HepG2 (cell line): ENCODE results near the gene MRPL51. TPM values are rescaled to one million over a fixed set of nuclear protein-coding genes. Genes with fewer than 3 reads are reported as not detected.

Experiments
- AFF4 ChIP-seq: sonication (generic); formaldehyde crosslinking; IDR thresholded peaks from 2 replicates; pipeline ENCODE4 v1.4.0; 2020; ENCODE audit warnings: missing genetic modification reagents
- ATF7 ChIP-seq, 2 experiments: fragments of 450-650 bp in 1 of 2; sonication (generic) in 1 of 2; formaldehyde crosslinking in 1 of 2; IDR thresholded peaks; 2 replicates each; pipeline versions ENCODE4 v1.4.0 to v1.6.1; 2016 to 2020; ENCODE audit warnings: antibody characterized with exemption in 1 of 2, mild to moderate bottlenecking in 1 of 2, missing genetic modification reagents in 1 of 2
- CEBPG ChIP-seq: IDR thresholded peaks from 2 replicates; pipeline ENCODE4 v1.6.1; 2016
- CENPT ChIP-seq: sonication (generic); formaldehyde crosslinking; IDR thresholded peaks from 2 replicates; pipeline ENCODE4 v1.8.0; 2022; ENCODE audit warnings: low read depth, mild to moderate bottlenecking, moderate library complexity, missing genetic modification reagents
- GTF2F1 ChIP-seq: fragments of 150-350 bp; IDR thresholded peaks from 2 replicates; pipeline ENCODE4 v1.6.1; 2014; ENCODE audit warnings: low read length
- KLF15 ChIP-seq: sonication (generic); formaldehyde crosslinking; IDR thresholded peaks from 2 replicates; pipeline ENCODE4 v1.8.1; 2023; ENCODE audit warnings: borderline replicate concordance, mild to moderate bottlenecking, inconsistent platforms, missing genetic modification reagents, mixed read lengths
- MXD4 ChIP-seq: IDR thresholded peaks from 2 replicates; pipeline ENCODE4 v1.6.1; 2016; ENCODE audit warnings: mild to moderate bottlenecking, missing biosample characterization, missing genetic modification reagents
- NR2F1 ChIP-seq, 2 experiments: fragments of 450-650 bp in 1 of 2; formaldehyde crosslinking in 1 of 2; IDR thresholded peaks; 2 replicates each; pipeline versions ENCODE4 v1.5.0 to v1.6.1; 2016 to 2020; ENCODE audit warnings: mild to moderate bottlenecking in 1 of 2, missing compliant biosample characterization in 1 of 2, missing genetic modification reagents in 1 of 2, moderate library complexity in 1 of 2
- PCBP1 ChIP-seq: fragments of 200-400 bp; formaldehyde crosslinking; IDR thresholded peaks from 2 replicates; pipeline ENCODE4 v1.6.1; 2017; ENCODE audit warnings: mild to moderate bottlenecking, low read depth, low read length, borderline replicate concordance
- POLR2A ChIP-seq, 2 experiments: IDR thresholded peaks; 2 replicates each; pipeline ENCODE4 v1.6.1; 2011; ENCODE audit warnings: low read depth in 2 of 2, low read length in 2 of 2, mild to moderate bottlenecking in 1 of 2, moderate library complexity in 1 of 2; ENCODE audit not compliant: insufficient read depth in 1 of 2
- RARA ChIP-seq: IDR thresholded peaks from 2 replicates; pipeline ENCODE4 v1.6.1; 2016; ENCODE audit warnings: missing genetic modification reagents, missing compliant biosample characterization
- RBAK ChIP-seq: sonication (generic); formaldehyde crosslinking; IDR thresholded peaks from 2 replicates; pipeline ENCODE4 v1.5.1; 2020; ENCODE audit warnings: mild to moderate bottlenecking, missing genetic modification reagents
- REPIN1 ChIP-seq: sonication (generic); formaldehyde crosslinking; IDR thresholded peaks from 2 replicates; pipeline ENCODE4 v1.8.0; 2022; ENCODE audit warnings: missing genetic modification reagents, low read depth, mild to moderate bottlenecking, borderline replicate concordance
- SPEN ChIP-seq: sonication (generic); formaldehyde crosslinking; IDR thresholded peaks from 2 replicates; pipeline ENCODE4 v1.5.1; 2020; ENCODE audit warnings: low read depth, mild to moderate bottlenecking, missing genetic modification reagents
- SRSF4 ChIP-seq: fragments of 200-400 bp; formaldehyde crosslinking; IDR thresholded peaks from one replicate; pipeline ENCODE4 v1.6.1; 2018; ENCODE audit warnings: mild to moderate bottlenecking, low read depth, low read length, moderate library complexity; ENCODE audit not compliant: poor library complexity, severe bottlenecking
- ZBTB20 ChIP-seq: sonication (generic); formaldehyde crosslinking; IDR thresholded peaks from 2 replicates; pipeline ENCODE4 v1.8.1; 2023; ENCODE audit warnings: missing genetic modification reagents, low read depth, mild to moderate bottlenecking, borderline replicate concordance
- ZNF549 ChIP-seq: sonication (generic); formaldehyde crosslinking; IDR thresholded peaks from 2 replicates; pipeline ENCODE4 v1.5.0; 2020; ENCODE audit warnings: missing genetic modification reagents
- ZNF567 ChIP-seq: sonication (generic); formaldehyde crosslinking; IDR thresholded peaks from 2 replicates; pipeline ENCODE4 v1.8.1; 2023; ENCODE audit warnings: mild to moderate bottlenecking, missing genetic modification reagents, borderline replicate concordance
- ZNF772 ChIP-seq: sonication (generic); formaldehyde crosslinking; IDR thresholded peaks from 2 replicates; pipeline ENCODE4 v1.5.0; 2020; ENCODE audit warnings: mild to moderate bottlenecking, missing genetic modification reagents
- ZNF850 ChIP-seq: sonication (generic); formaldehyde crosslinking; conservative IDR thresholded peaks from 2 replicates; pipeline ENCODE4 v1.9.0; 2021; ENCODE audit warnings: mild to moderate bottlenecking, missing genetic modification reagents
- polyA plus RNA-seq, 8 experiments: library from polyadenylated mRNA; depleted of rRNA in 3 of 8; stranded (reverse) in 7 of 8; unstranded in 1 of 8; fragments of >200 nt; fragmentation: Illumina TruSeq in 4 of 8; extraction: Trizol in 4 of 8; gene quantifications; 2 replicates each; pipeline versions ENCODE4 v1.2.1 to v1.2.3, GENCODE V29; 2011 to 2016; ENCODE audit warnings: low read depth in 4 of 8, missing spikeins in 1 of 8, mixed read lengths in 1 of 8; ENCODE audit not compliant: insufficient read depth in 1 of 8
- total RNA-seq, 5 experiments: library from RNA; depleted of rRNA; stranded (reverse); fragments of >200 nt; fragmentation: Illumina TruSeq; extraction: Trizol; gene quantifications; 2 replicates each; pipeline ENCODE4 v1.2.3, GENCODE V29; 2016; ENCODE audit warnings: low read depth in 1 of 5
- TF ChIP-seq, protein P1 (sequence below): sonication (generic); formaldehyde crosslinking; IDR thresholded peaks from 2 replicates; pipeline ENCODE4 v1.4.0; 2020; ENCODE audit warnings: missing genetic modification reagents, low read depth, mild to moderate bottlenecking, borderline replicate concordance
- TF ChIP-seq, protein P2 (sequence below): IDR thresholded peaks from 2 replicates; pipeline ENCODE4 v1.4.0; 2020; ENCODE audit warnings: mild to moderate bottlenecking, missing genetic modification reagents

MRPL51 gene
- total and polyA plus RNA-seq, 2 of the 13 experiments (the other 11 are each of a cell fraction or from before 2014, with no cell fraction given) = 64.8 to 278 TPM

DNA sequence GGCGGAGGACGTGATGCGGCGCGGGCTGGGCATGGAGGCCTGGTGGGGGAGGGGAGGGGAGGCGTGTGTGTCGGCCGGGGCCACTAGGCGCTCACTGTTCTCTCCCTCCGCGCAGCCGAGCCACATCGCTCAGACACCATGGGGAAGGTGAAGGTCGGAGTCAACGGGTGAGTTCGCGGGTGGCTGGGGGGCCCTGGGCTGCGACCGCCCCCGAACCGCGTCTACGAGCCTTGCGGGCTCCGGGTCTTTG is 41.6 kb upstream of the MRPL51 start (continued):
- TF ChIP-seq AFF4 (CRISPR knock-in tag) (no peak), RARA (CRISPR knock-in tag) (no peak), ZNF850 (CRISPR knock-in tag) (no peak), RBAK (CRISPR knock-in tag) (no peak), GTF2F1 (no peak), SPEN (CRISPR knock-in tag) (no peak; the same call in 1 of the 2 replicates), REPIN1 (CRISPR knock-in tag) (no peak), POLR2A (IDR thresholded peaks at IDR 0.05; ENCODE audit: insufficient read depth in 1 of 2, low read depth in 2 of 2, low read length in 2 of 2) (no peak), ZNF772 (CRISPR knock-in tag) (no peak), ZBTB20 (CRISPR knock-in tag) (0 out of 2 replicates have a peak, but pooled peaks have one; percentile 14), PCBP1 (0 out of 2 replicates have a peak, but pooled peaks have one; percentile 23), ATF7 (IDR thresholded peaks at IDR 0.05) (no peak), ATF7 (CRISPR knock-in tag; IDR thresholded peaks at IDR 0.05) (no peak), MXD4 (no peak; the same call in 1 of the 2 replicates), CEBPG (no peak), SRSF4 (peak; percentile 73), CENPT (CRISPR knock-in tag) (no peak), KLF15 (CRISPR knock-in tag) (no peak), NR2F1 (CRISPR knock-in tag; IDR thresholded peaks at IDR 0.05) (no peak), ZNF549 (CRISPR knock-in tag) (no peak), ZNF567 (CRISPR knock-in tag) (no peak)
- TF ChIP-seq, protein P1, sequence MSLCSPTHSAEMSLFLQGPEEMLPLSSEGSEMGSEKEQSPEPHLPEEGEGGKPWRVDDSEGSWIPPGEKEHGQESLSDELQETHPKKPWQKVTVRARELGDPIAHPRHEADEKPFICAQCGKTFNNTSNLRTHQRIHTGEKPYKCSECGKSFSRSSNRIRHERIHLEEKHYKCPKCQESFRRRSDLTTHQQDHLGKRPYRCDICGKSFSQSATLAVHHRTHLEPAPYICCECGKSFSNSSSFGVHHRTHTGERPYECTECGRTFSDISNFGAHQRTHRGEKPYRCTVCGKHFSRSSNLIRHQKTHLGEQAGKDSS (CRISPR knock-in tag) = no peak
- TF ChIP-seq, protein P2, sequence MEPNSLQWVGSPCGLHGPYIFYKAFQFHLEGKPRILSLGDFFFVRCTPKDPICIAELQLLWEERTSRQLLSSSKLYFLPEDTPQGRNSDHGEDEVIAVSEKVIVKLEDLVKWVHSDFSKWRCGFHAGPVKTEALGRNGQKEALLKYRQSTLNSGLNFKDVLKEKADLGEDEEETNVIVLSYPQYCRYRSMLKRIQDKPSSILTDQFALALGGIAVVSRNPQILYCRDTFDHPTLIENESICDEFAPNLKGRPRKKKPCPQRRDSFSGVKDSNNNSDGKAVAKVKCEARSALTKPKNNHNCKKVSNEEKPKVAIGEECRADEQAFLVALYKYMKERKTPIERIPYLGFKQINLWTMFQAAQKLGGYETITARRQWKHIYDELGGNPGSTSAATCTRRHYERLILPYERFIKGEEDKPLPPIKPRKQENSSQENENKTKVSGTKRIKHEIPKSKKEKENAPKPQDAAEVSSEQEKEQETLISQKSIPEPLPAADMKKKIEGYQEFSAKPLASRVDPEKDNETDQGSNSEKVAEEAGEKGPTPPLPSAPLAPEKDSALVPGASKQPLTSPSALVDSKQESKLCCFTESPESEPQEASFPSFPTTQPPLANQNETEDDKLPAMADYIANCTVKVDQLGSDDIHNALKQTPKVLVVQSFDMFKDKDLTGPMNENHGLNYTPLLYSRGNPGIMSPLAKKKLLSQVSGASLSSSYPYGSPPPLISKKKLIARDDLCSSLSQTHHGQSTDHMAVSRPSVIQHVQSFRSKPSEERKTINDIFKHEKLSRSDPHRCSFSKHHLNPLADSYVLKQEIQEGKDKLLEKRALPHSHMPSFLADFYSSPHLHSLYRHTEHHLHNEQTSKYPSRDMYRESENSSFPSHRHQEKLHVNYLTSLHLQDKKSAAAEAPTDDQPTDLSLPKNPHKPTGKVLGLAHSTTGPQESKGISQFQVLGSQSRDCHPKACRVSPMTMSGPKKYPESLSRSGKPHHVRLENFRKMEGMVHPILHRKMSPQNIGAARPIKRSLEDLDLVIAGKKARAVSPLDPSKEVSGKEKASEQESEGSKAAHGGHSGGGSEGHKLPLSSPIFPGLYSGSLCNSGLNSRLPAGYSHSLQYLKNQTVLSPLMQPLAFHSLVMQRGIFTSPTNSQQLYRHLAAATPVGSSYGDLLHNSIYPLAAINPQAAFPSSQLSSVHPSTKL (CRISPR knock-in tag) = 0 out of 2 replicates have a peak, but pooled peaks have one; percentile 1
